HepG2 (cell line): ENCODE measurements around the gene ADCY10. TPM values are rescaled to one million over a fixed set of nuclear protein-coding genes. Genes with fewer than 3 reads are reported as not detected.

ENCODE experiments used
- PRDM10 ChIP-seq: sonication (generic); formaldehyde crosslinking; IDR thresholded peaks from 2 replicates; pipeline ENCODE4 v1.4.0; 2020; ENCODE audit warnings: low read depth, missing genetic modification reagents
- polyA plus RNA-seq, 8 experiments: library from polyadenylated mRNA; depleted of rRNA in 3 of 8; stranded (reverse) in 7 of 8; unstranded in 1 of 8; fragments of >200 nt; fragmentation: Illumina TruSeq in 4 of 8; extraction: Trizol in 4 of 8; gene quantifications; 2 replicates each; pipeline versions ENCODE4 v1.2.1 to v1.2.3, GENCODE V29; 2011 to 2016; ENCODE audit warnings: low read depth in 4 of 8, missing spikeins in 1 of 8, mixed read lengths in 1 of 8; ENCODE audit not compliant: insufficient read depth in 1 of 8
- total RNA-seq, 5 experiments: library from RNA; depleted of rRNA; stranded (reverse); fragments of >200 nt; fragmentation: Illumina TruSeq; extraction: Trizol; gene quantifications; 2 replicates each; pipeline ENCODE4 v1.2.3, GENCODE V29; 2016; ENCODE audit warnings: low read depth in 1 of 5
- TF ChIP-seq, protein P1 (sequence below), 2 experiments: sonication (generic) in 1 of 2; formaldehyde crosslinking in 1 of 2; IDR thresholded peaks; 2 replicates each; pipeline versions ENCODE4 v1.6.1 to v1.9.0; 2014 to 2022; ENCODE audit warnings: antibody characterized with exemption in 1 of 2, borderline replicate concordance in 1 of 2, inconsistent platforms in 1 of 2, low read depth in 1 of 2, missing genetic modification reagents in 1 of 2

ADCY10 gene
- total and polyA plus RNA-seq, 2 of the 13 experiments (the other 11 are each of a cell fraction or from before 2014, with no cell fraction given), result 0.02 to 0.03 TPM

DNA sequence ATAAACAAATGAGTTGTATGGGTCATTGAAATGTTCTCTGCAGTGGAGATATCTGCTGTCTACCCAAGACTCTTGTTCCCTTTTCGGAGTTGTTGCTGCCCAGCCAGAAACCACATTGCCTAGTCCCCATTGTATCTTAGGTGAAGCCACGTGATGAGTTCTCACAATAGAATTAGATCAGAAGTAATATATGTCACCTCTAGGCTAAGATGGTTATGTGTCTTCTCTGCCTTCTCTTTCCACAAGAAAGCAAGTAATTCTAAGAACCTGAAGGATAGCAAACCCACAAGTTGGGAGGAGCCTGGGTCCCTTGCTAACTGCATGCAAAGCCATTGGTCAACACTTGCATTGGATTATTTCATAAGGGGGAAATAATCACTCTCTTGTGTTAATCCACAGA lies 76.6 kb downstream of the ADCY10 start (continued):
- no peak for TF ChIP-seq PRDM10 (CRISPR knock-in tag)
- TF ChIP-seq, protein P1, sequence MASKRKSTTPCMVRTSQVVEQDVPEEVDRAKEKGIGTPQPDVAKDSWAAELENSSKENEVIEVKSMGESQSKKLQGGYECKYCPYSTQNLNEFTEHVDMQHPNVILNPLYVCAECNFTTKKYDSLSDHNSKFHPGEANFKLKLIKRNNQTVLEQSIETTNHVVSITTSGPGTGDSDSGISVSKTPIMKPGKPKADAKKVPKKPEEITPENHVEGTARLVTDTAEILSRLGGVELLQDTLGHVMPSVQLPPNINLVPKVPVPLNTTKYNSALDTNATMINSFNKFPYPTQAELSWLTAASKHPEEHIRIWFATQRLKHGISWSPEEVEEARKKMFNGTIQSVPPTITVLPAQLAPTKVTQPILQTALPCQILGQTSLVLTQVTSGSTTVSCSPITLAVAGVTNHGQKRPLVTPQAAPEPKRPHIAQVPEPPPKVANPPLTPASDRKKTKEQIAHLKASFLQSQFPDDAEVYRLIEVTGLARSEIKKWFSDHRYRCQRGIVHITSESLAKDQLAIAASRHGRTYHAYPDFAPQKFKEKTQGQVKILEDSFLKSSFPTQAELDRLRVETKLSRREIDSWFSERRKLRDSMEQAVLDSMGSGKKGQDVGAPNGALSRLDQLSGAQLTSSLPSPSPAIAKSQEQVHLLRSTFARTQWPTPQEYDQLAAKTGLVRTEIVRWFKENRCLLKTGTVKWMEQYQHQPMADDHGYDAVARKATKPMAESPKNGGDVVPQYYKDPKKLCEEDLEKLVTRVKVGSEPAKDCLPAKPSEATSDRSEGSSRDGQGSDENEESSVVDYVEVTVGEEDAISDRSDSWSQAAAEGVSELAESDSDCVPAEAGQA (IDR thresholded peaks at IDR 0.05; ENCODE audit: low read depth), result no peak
- TF ChIP-seq, protein P1 (CRISPR knock-in tag; IDR thresholded peaks at IDR 0.05; ENCODE audit: borderline replicate concordance), result no peak
